Mucosa of rectum (tissue), 2 donors: ENCODE results near the gene TNFAIP8L2.

Experiments used
- H3K27ac ChIP-seq, 2 donors: one replicate each; pipeline ENCODE4 v1.7.0; 2013; ENCODE audit warnings: inconsistent platforms in 2 of 2, low read depth in 2 of 2, low read length in 2 of 2
- H3K27me3 ChIP-seq, 2 donors: one replicate each; pipeline ENCODE4 v1.7.0; 2013; ENCODE audit warnings: low read length in 2 of 2; ENCODE audit not compliant: control insufficient read depth in 2 of 2, insufficient read depth in 2 of 2
- H3K36me3 ChIP-seq, 2 donors: one replicate each; pipeline ENCODE4 v1.7.0; 2013; ENCODE audit warnings: low read length in 2 of 2; ENCODE audit not compliant: control insufficient read depth in 2 of 2, insufficient read depth in 2 of 2
- H3K4me1 ChIP-seq, 2 donors: one replicate each; pipeline ENCODE4 v1.7.0; 2013; ENCODE audit warnings: low read length in 2 of 2, mild to moderate bottlenecking in 1 of 2; ENCODE audit not compliant: control insufficient read depth in 2 of 2, insufficient read depth in 2 of 2
- H3K4me3 ChIP-seq, 2 donors: one replicate each; pipeline ENCODE4 v1.7.0; 2013; ENCODE audit warnings: low read length in 2 of 2
- H3K9ac ChIP-seq, 2 donors: one replicate each; pipeline ENCODE4 v1.7.0; 2013; ENCODE audit warnings: low read length in 2 of 2, low read depth in 1 of 2, mild to moderate bottlenecking in 1 of 2
- H3K9me3 ChIP-seq, 2 donors: one replicate each; pipeline ENCODE4 v1.7.0; 2013; ENCODE audit warnings: low read length in 2 of 2; ENCODE audit not compliant: control insufficient read depth in 2 of 2
- donor health status: healthy.
- donor health status: Normal muscosa, but diverticular disease.

Gene TNFAIP8L2

DNA sequence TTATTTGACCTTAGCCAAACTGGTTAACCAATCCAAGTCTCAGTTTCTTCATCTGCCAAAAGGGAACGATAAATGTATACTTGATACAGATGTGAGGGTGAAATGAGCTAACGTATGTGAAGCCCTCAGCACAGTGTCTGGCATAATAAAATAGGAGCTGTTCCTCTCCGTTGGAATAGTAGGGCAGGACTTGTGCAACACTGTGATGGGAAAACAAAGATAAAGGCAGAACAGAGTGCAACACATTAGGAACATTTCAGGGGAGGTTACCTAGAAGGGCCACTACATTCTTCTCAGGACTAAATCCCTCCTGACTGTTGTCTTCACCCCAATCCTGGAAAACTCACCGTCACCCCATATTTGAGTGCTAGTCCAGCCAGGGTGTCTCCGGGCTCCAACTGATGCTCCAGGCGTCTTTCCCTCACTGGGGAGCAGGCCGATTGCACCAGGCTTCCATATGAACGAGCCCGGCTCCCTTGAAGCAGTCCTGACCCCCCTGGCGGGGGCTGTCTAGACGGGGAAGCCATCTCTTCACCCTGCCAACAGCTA lies 8.4 kb downstream of the TNFAIP8L2 start:
- Histone ChIP-seq H3K27ac (peak overlapping the region; percentile 85), H3K4me1 (peaks cover 13 to 18% of the 10 kb centered on the region in 2 donors)

GRCh38 chr1:151165281-151165737 lies 8.9 kb downstream of the TNFAIP8L2 start:
- H3K36me3 ChIP-seq = peaks cover 24 to 27% of the 10 kb centered on the region in 2 donors

More for the DNA sequence above, 8.4 kb downstream of the TNFAIP8L2 start:
- peak overlapping the region; percentile 53 to 83 for H3K9ac ChIP-seq
- H3K9me3 ChIP-seq = no peaks in the 10 kb centered on the region
- peak overlapping the region; percentile 78 to 100 for H3K4me3 ChIP-seq
- H3K36me3 ChIP-seq = peaks cover 22 to 24% of the 10 kb centered on the region in 2 donors
- H3K27me3 ChIP-seq = no peaks in the 10 kb centered on the region

DNA sequence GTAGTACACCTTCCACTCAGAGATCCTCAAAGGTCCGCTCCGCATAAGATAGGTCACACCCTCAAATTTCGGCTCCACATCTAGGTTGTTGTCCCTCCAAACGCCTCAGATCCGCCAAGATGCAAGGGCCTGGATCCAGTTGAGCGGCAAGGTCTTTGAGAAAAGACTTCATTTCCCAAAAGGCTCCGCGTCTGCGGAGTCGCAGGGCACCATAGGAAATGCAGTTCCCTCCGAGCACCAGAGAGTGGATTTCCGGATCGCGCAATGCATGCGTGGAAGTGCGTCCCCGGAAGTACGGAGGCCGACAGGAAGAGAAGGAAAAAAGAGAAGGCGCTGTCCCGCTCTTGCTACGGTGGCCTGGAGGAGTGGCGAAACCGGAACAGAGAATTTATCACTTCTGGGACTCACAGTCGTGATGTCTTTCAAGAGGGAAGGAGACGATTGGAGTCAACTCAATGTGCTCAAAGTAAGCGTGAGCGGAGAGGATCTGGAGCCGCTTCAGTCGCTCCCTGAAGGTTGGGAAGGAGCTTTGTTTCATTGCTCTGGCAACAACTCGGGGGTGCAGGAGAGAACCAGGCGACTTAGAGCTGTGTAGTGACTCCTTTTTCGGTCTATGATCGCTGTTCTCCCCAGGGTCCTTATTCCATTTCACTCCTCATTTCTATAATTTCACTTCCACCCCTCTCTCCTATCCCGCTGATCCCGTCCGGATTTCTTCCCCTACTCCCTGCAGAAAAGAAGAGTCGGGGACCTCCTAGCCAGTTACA lies 9.5 kb downstream of the TNFAIP8L2 start, which contains the start of the genes LYSMD1 and SCNM1:
Gene LYSMD1 (minus strand): TSS at position 165 of the 767 bp plus-strand sequence. CDS start 644 bp downstream, outside the sequence.
Gene SCNM1 (plus strand): TSS at position 407 of the 767 bp plus-strand sequence. CDS start 9 bp downstream, at position 416.
- peaks cover 26 to 27% of the 10 kb centered on the region in 2 donors for H3K36me3 ChIP-seq
- H3K27ac ChIP-seq = peak within 1 kb of the TSS; percentile 85
- no peaks in the 10 kb centered on the region for H3K9me3 ChIP-seq
- H3K4me1 ChIP-seq = peaks cover 13 to 18% of the 10 kb centered on the region in 2 donors
- peak within 1 kb of the TSS; percentile 78 to 100 for H3K4me3 ChIP-seq
- peak within 1 kb of the TSS; percentile 83 to 96 for H3K9ac ChIP-seq
- no peaks in the 10 kb centered on the region for H3K27me3 ChIP-seq

More at GRCh38 chr1:151165281-151165737, 8.9 kb downstream of the TNFAIP8L2 start:
- H3K27me3 ChIP-seq = no peaks in the 10 kb centered on the region
- H3K9ac ChIP-seq = peak overlapping the region; percentile 83 to 96
- peak overlapping the region; percentile 78 to 100 for H3K4me3 ChIP-seq
- H3K4me1 ChIP-seq = peaks cover 13 to 18% of the 10 kb centered on the region in 2 donors
- peak overlapping the region; percentile 85 for H3K27ac ChIP-seq
- H3K9me3 ChIP-seq = no peaks in the 10 kb centered on the region

- peaks cover 27 to 30% of the 10 kb centered on the region in 2 donors for H3K36me3 ChIP-seq
- H3K4me1 ChIP-seq = peaks cover 13 to 18% of the 10 kb centered on the region in 2 donors
- H3K9ac ChIP-seq = peak overlapping the region; percentile 83 to 96
- no peaks in the 10 kb centered on the region for H3K9me3 ChIP-seq
- H3K4me3 ChIP-seq = peak overlapping the region; percentile 78 to 100
- no peaks in the 10 kb centered on the region for H3K27me3 ChIP-seq
- H3K27ac ChIP-seq = peak overlapping the region in 1 of 2 donors; percentile 82
These were observed 10.1 kb downstream of the TNFAIP8L2 start for GRCh38 chr1:151166505-151166956.

GRCh38 chr1:151167116-151167515 lies 10.7 kb downstream of the TNFAIP8L2 start:
- Histone ChIP-seq H3K4me3 (peak overlapping the region; percentile 78 to 100), H3K36me3 (peaks cover 23 to 28% of the 10 kb centered on the region in 2 donors), H3K27me3 (no peaks in the 10 kb centered on the region), H3K9ac (no peak overlapping the region), H3K9me3 (no peaks in the 10 kb centered on the region), H3K4me1 (peaks cover 13 to 18% of the 10 kb centered on the region in 2 donors), H3K27ac (no peak overlapping the region)

GRCh38 chr1:151171190-151171589 lies 14.7 kb downstream of the TNFAIP8L2 start:
- H3K4me3 ChIP-seq = no peak overlapping the region
- peaks cover 7 to 10% of the 10 kb centered on the region in 2 donors for H3K4me1 ChIP-seq
- H3K9ac ChIP-seq = no peak overlapping the region
- no peak overlapping the region for H3K27ac ChIP-seq
- H3K36me3 ChIP-seq = peaks cover 31 to 55% of the 10 kb centered on the region in 2 donors
- H3K27me3 ChIP-seq = no peaks in the 10 kb centered on the region
- H3K9me3 ChIP-seq = no peaks in the 10 kb centered on the region

DNA sequence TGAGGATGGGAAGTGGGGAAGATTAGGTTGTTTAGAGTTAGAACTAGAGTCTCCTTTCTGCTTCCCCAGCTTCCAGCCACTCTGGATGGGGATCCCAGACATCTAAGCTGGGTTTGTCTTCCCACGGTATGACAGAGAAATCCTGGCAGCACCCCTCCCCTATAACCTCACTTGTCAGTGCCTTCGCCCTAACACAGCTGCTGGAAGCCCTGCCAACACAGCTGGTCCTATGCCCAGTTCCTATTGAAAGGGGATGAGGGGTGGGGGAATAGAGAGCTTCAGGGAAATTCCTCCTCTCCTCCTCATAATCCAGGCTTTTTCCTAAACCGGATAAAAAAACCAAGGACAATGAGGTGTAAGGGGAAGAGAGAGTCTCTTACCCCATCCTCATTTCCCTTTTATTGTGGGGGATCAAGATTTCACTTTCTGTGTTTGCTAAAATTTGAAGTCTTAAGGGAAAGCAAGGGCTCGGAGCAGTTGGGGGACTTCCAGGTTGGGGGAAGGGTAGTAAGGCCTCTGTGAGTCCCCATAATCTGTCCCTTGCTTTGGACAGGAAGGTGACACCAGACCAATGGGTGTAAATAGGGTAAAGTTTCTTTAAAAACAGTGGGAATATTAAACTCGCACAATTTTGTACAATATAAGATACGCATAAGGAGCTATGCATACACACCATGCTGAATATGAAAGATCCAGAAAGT lies 18.7 kb downstream of the TNFAIP8L2 start:
- Histone ChIP-seq H3K9me3 (no peaks in the 10 kb centered on the region), H3K36me3 (peaks cover 49 to 69% of the 10 kb centered on the region in 2 donors), H3K27me3 (no peaks in the 10 kb centered on the region), H3K4me1 (no peaks in the 10 kb centered on the region), H3K9ac (no peak overlapping the region), H3K27ac (no peak overlapping the region), H3K4me3 (no peak overlapping the region)

DNA sequence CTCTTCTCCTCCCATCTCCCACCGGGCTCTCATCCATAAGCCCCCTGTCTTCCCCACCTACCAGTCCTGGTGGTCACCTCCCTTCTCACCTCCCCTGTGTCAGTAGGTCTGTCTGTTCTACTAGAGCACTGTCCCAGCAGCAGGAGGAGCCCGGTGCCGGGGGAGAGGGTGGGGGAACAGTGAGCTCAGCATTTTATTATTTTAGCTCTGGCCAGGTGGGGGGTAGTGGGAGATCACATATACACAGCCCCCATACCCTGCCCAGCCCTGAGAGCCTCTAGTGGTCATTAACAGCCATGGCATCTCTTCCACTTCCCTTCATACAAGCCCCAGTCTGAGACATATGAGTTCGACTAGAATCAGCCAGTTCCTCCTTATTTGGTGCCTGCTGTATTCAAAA lies 19.4 kb downstream of the TNFAIP8L2 start, which contains the start of gene TMOD4:
Gene TMOD4 (minus strand): TSS at position 119 of the 400 bp plus-strand sequence. CDS start 1,106 bp downstream, outside the sequence.
- Histone ChIP-seq H3K4me3 (no peak within 1 kb of the TSS), H3K27me3 (no peaks in the 10 kb centered on the region), H3K9me3 (no peaks in the 10 kb centered on the region), H3K36me3 (peaks cover 49 to 66% of the 10 kb centered on the region in 2 donors), H3K9ac (no peak within 1 kb of the TSS), H3K27ac (no peak within 1 kb of the TSS), H3K4me1 (no peaks in the 10 kb centered on the region)

GRCh38 chr1:151176514-151177045 lies 20.1 kb downstream of the TNFAIP8L2 start:
- Histone ChIP-seq H3K27me3 (no peaks in the 10 kb centered on the region), H3K36me3 (peaks cover 48 to 67% of the 10 kb centered on the region in 2 donors), H3K9ac (no peak overlapping the region), H3K27ac (no peak overlapping the region), H3K4me3 (no peak overlapping the region), H3K4me1 (no peaks in the 10 kb centered on the region), H3K9me3 (no peaks in the 10 kb centered on the region)
